Testis (tissue), 2 donors: ENCODE measurements around the gene CFDP1.

Source experiments
- CTCF ChIP-seq, 3 experiments: fragments of 450-650 bp in 2 of 3; fragments of 200-600 bp in 1 of 3; sonication (generic) in 1 of 3; IDR thresholded peaks; one replicate each; pipeline ENCODE4 v1.5.1; 2016 to 2019; ENCODE audit warnings: antibody characterized with exemption in 3 of 3, mild to moderate bottlenecking in 2 of 3, moderate library complexity in 1 of 3
- POLR2A ChIP-seq: fragments of 450-650 bp; IDR thresholded peaks from one replicate; pipeline ENCODE4 v1.6.1; 2017; ENCODE audit warnings: antibody characterized with exemption, mild to moderate bottlenecking, moderate library complexity

- TF ChIP-seq CTCF (IDR thresholded peaks at IDR 0.05) (no peak), POLR2A (no peak)
These were observed 13.1 kb upstream of the CFDP1 start for GRCh38 chr16:75446416-75446815.
